ENCODE results near the gene ELN.

Gene ELN

GRCh38 chr7:74020390-74020789 lies 7.6 kb upstream of the ELN start:
- no peak for TF ChIP-seq BACH2 (CRISPR knock-in tag; IDR thresholded peaks at IDR 0.05; ENCODE audit: borderline replicate concordance)
- ATAC-seq = no peak

DNA sequence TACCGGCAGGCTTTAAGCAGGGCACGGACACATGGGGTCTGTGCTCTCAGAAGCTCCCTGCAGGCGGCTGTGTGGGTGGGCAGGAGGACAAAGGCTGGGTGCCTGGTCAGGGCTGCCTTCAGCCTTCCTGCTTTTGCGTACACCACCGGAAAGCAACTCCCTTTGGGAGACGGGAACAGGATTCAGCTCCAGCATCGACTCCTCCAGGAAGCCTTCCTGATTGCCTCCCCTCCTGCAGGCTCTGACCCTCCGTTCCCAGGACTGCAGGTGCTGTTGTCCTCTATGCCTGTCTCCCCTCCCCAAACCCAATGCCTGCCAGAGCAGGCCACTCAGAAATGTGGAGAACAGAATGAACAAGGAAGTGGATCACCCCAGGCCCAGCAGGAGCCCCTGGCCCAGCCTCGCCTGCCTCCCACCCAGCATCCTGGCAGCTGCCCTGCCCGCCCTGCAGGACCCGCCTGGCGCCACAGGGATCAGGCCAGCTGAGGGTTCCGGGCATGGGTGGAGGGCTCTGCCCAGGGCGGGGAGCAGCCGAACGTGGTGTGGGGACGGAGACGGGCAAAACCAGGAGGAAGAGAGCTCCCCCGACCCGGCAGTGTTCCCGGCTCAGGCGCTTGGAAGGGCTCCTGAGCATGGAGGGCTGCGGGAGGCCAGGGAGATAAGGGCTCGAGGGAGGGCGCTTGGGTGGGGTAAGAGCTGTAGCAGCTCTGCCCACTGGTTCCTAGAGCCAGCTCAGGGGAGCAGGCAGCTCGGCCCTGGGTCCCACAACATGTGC lies 6.2 kb upstream of the ELN start:
- ATAC-seq = no peak
- TF ChIP-seq, protein P1, sequence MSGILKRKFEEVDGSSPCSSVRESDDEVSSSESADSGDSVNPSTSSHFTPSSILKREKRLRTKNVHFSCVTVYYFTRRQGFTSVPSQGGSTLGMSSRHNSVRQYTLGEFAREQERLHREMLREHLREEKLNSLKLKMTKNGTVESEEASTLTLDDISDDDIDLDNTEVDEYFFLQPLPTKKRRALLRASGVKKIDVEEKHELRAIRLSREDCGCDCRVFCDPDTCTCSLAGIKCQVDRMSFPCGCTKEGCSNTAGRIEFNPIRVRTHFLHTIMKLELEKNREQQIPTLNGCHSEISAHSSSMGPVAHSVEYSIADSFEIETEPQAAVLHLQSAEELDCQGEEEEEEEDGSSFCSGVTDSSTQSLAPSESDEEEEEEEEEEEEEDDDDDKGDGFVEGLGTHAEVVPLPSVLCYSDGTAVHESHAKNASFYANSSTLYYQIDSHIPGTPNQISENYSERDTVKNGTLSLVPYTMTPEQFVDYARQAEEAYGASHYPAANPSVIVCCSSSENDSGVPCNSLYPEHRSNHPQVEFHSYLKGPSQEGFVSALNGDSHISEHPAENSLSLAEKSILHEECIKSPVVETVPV (CRISPR knock-in tag; IDR thresholded peaks at IDR 0.05) = no peak
- TF ChIP-seq ISL1 (CRISPR knock-in tag; IDR thresholded peaks at IDR 0.05) = no peak
- TF ChIP-seq GLIS3 (CRISPR knock-in tag; IDR thresholded peaks at IDR 0.05) = no peak
- TF ChIP-seq TCF4 (CRISPR knock-in tag; IDR thresholded peaks at IDR 0.05; ENCODE audit: borderline replicate concordance) = no peak
- no peak for TF ChIP-seq ZC3H10 (CRISPR knock-in tag; IDR thresholded peaks at IDR 0.05)
- TF ChIP-seq OSR1 (CRISPR knock-in tag; IDR thresholded peaks at IDR 0.05) = no peak
- no peak for TF ChIP-seq CREB5 (CRISPR knock-in tag; IDR thresholded peaks at IDR 0.05; ENCODE audit: low read depth)
- TF ChIP-seq ZNF70 (CRISPR knock-in tag; IDR thresholded peaks at IDR 0.05) = no peak
- no peak for TF ChIP-seq ZNF565 (CRISPR knock-in tag; conservative IDR thresholded peaks at IDR 0.05; ENCODE audit: low read depth)
- no peak for TF ChIP-seq ZFP30 (CRISPR knock-in tag; IDR thresholded peaks at IDR 0.05)
- TF ChIP-seq, protein P2, sequence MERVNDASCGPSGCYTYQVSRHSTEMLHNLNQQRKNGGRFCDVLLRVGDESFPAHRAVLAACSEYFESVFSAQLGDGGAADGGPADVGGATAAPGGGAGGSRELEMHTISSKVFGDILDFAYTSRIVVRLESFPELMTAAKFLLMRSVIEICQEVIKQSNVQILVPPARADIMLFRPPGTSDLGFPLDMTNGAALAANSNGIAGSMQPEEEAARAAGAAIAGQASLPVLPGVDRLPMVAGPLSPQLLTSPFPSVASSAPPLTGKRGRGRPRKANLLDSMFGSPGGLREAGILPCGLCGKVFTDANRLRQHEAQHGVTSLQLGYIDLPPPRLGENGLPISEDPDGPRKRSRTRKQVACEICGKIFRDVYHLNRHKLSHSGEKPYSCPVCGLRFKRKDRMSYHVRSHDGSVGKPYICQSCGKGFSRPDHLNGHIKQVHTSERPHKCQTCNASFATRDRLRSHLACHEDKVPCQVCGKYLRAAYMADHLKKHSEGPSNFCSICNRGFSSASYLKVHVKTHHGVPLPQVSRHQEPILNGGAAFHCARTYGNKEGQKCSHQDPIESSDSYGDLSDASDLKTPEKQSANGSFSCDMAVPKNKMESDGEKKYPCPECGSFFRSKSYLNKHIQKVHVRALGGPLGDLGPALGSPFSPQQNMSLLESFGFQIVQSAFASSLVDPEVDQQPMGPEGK (CRISPR knock-in tag; IDR thresholded peaks at IDR 0.05; ENCODE audit: borderline replicate concordance) = no peak
- no peak for TF ChIP-seq ZNF8 (CRISPR knock-in tag; IDR thresholded peaks at IDR 0.05)

DNA sequence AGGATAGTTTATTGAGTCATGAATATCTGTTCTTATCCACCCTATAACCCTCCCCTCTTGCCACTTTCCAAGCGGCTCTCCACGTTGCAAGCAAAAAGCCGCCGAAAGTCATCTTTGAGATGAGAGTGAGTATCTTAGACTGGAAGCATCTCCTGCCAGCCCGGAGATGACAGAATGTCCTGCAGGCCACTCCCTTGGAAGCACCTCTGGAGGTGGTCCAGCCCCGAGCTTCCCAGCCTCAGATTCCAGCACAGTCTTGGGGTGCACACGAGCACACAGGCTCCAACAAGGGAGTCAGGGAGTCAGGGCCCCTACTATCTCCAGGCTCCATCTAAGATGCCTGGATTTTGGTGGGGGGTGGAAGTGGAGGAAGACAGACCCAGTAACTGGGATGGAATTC lies 5.5 kb upstream of the ELN start:
- ATAC-seq = no peak; the same call in 2 of the 3 replicates
- TF ChIP-seq OSR1 (CRISPR knock-in tag; IDR thresholded peaks at IDR 0.05) (no peak), TSHZ2 (CRISPR knock-in tag; IDR thresholded peaks at IDR 0.05) (no peak), ZNF565 (CRISPR knock-in tag; conservative IDR thresholded peaks at IDR 0.05; ENCODE audit: low read depth) (no peak), GLIS3 (CRISPR knock-in tag; IDR thresholded peaks at IDR 0.05) (no peak), ZFP30 (CRISPR knock-in tag; IDR thresholded peaks at IDR 0.05) (no peak), TOX (CRISPR knock-in tag; IDR thresholded peaks at IDR 0.05; ENCODE audit: borderline replicate concordance) (no peak), TCF4 (CRISPR knock-in tag; IDR thresholded peaks at IDR 0.05; ENCODE audit: borderline replicate concordance) (no peak), CREB5 (CRISPR knock-in tag; IDR thresholded peaks at IDR 0.05; ENCODE audit: low read depth) (no peak)
- TF ChIP-seq, protein P3, sequence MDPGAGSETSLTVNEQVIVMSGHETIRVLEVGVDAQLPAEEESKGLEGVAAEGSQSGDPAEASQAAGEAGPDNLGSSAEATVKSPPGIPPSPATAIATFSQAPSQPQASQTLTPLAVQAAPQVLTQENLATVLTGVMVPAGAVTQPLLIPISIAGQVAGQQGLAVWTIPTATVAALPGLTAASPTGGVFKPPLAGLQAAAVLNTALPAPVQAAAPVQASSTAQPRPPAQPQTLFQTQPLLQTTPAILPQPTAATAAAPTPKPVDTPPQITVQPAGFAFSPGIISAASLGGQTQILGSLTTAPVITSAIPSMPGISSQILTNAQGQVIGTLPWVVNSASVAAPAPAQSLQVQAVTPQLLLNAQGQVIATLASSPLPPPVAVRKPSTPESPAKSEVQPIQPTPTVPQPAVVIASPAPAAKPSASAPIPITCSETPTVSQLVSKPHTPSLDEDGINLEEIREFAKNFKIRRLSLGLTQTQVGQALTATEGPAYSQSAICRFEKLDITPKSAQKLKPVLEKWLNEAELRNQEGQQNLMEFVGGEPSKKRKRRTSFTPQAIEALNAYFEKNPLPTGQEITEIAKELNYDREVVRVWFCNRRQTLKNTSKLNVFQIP (CRISPR knock-in tag; IDR thresholded peaks at IDR 0.05; ENCODE audit: borderline replicate concordance, low read depth) = no peak
